GM12873 (cell line): ENCODE measurements around the gene SNX33.

Experiments used
- CTCF ChIP-seq: IDR thresholded peaks from 2 replicates; pipeline ENCODE4 v1.5.1; 2012; ENCODE audit warnings: low read depth, mild to moderate bottlenecking, moderate library complexity, low read length, control low read depth; ENCODE audit not compliant: insufficient read depth; ENCODE audit errors: missing control alignments

The SNX33 gene

GRCh38 chr15:75702436-75702835, 54.7 kb downstream of the SNX33 start:
- no peak for TF ChIP-seq CTCF

GRCh38 chr15:75704263-75704615, 56.5 kb downstream of the SNX33 start:
- TF ChIP-seq CTCF: no peak

- TF ChIP-seq CTCF: no peak
Observed at GRCh38 chr15:75704618-75705017, 56.9 kb downstream of the SNX33 start.

- TF ChIP-seq CTCF: no peak
Observed at GRCh38 chr15:75705854-75706681, 58.4 kb downstream of the SNX33 start.

- no peak for TF ChIP-seq CTCF
Observed at GRCh38 chr15:75706682-75706954, 58.9 kb downstream of the SNX33 start.
